ENCODE data around the gene SOWAHC. TPM values are rescaled to one million over a fixed set of nuclear protein-coding genes. Genes with fewer than 3 reads are reported as not detected.

SOWAHC gene
- total and polyA plus RNA-seq, 2 of the 13 experiments (the other 11 are each of a cell fraction or from before 2014, with no cell fraction given), result 21.2 to 22.5 TPM

DNA sequence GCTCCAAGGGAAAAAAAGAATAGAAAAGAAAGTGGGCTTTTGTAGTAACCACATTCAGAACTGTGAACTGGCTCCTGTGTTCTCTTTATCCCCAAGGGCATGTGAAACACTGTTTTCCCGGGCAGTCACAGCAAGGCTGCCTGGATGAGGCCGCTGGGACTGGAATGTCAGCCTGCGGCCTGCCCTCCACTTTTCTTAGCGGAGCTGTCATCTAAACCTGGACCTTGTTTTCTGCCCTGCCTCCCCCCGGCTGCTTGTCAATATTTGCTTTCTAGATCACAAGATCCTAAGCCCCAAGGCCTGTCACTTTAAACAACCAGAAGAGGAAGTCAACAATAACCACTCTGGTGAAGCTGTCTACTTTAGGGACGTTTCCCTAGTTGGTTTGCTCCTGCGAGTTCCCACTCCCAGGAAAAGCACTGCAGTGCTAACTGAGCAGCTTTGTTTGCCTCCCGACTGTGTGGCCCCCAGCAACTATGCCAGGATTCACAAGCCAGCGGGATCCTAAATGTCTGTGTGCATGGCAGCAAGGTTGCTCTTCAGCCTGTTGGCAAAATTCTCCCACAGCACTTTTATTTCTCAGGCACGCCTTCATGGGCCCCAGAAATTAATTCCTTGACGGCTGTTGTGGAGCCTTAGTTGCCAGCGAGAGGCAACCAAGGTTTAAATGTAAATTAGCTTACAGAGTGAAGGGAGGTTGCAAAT is 30.6 kb downstream of the SOWAHC start (continued):
- TF ChIP-seq, protein P1, sequence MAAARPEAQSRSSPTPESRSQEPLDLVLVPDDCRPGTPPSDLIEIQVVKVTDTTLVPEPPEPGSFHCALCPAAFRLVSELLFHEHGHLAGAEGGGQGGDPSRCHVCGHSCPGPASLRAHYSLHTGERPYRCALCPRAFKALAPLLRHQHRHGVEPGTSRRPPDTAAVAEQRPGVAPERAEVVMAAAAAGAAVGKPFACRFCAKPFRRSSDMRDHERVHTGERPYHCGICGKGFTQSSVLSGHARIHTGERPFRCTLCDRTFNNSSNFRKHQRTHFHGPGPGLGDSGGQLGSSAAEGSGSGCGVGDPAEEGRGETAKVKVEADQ (CRISPR knock-in tag; IDR thresholded peaks at IDR 0.05; ENCODE audit: borderline replicate concordance), result no peak; the same call in 1 of the 2 replicates
- no peak for TF ChIP-seq GABPA (IDR thresholded peaks at IDR 0.05; ENCODE audit: low read depth, low read length)
- peak; percentile 82 for TF ChIP-seq GABPA (CRISPR knock-in tag; IDR thresholded peaks at IDR 0.05; ENCODE audit: low read depth)
- TF ChIP-seq, protein P2, sequence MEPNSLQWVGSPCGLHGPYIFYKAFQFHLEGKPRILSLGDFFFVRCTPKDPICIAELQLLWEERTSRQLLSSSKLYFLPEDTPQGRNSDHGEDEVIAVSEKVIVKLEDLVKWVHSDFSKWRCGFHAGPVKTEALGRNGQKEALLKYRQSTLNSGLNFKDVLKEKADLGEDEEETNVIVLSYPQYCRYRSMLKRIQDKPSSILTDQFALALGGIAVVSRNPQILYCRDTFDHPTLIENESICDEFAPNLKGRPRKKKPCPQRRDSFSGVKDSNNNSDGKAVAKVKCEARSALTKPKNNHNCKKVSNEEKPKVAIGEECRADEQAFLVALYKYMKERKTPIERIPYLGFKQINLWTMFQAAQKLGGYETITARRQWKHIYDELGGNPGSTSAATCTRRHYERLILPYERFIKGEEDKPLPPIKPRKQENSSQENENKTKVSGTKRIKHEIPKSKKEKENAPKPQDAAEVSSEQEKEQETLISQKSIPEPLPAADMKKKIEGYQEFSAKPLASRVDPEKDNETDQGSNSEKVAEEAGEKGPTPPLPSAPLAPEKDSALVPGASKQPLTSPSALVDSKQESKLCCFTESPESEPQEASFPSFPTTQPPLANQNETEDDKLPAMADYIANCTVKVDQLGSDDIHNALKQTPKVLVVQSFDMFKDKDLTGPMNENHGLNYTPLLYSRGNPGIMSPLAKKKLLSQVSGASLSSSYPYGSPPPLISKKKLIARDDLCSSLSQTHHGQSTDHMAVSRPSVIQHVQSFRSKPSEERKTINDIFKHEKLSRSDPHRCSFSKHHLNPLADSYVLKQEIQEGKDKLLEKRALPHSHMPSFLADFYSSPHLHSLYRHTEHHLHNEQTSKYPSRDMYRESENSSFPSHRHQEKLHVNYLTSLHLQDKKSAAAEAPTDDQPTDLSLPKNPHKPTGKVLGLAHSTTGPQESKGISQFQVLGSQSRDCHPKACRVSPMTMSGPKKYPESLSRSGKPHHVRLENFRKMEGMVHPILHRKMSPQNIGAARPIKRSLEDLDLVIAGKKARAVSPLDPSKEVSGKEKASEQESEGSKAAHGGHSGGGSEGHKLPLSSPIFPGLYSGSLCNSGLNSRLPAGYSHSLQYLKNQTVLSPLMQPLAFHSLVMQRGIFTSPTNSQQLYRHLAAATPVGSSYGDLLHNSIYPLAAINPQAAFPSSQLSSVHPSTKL (CRISPR knock-in tag; IDR thresholded peaks at IDR 0.05), result peak; percentile 99
- TF ChIP-seq RXRA (CRISPR knock-in tag; IDR thresholded peaks at IDR 0.05), result peak; percentile 91
- TF ChIP-seq, protein P3, sequence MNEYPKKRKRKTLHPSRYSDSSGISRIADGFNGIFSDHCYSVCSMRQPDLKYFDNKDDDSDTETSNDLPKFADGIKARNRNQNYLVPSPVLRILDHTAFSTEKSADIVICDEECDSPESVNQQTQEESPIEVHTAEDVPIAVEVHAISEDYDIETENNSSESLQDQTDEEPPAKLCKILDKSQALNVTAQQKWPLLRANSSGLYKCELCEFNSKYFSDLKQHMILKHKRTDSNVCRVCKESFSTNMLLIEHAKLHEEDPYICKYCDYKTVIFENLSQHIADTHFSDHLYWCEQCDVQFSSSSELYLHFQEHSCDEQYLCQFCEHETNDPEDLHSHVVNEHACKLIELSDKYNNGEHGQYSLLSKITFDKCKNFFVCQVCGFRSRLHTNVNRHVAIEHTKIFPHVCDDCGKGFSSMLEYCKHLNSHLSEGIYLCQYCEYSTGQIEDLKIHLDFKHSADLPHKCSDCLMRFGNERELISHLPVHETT (CRISPR knock-in tag; conservative IDR thresholded peaks at IDR 0.05), result peak; percentile 58; the same call in 1 of the 2 replicates
- no peak; the same call in none of the 2 replicates for TF ChIP-seq ZNF879 (CRISPR knock-in tag; IDR thresholded peaks at IDR 0.05)
- TF ChIP-seq ZFAT (CRISPR knock-in tag; conservative IDR thresholded peaks at IDR 0.05), result 0 out of 2 replicates have a peak, but pooled peaks have one; percentile 32
- TF ChIP-seq, protein P4, sequence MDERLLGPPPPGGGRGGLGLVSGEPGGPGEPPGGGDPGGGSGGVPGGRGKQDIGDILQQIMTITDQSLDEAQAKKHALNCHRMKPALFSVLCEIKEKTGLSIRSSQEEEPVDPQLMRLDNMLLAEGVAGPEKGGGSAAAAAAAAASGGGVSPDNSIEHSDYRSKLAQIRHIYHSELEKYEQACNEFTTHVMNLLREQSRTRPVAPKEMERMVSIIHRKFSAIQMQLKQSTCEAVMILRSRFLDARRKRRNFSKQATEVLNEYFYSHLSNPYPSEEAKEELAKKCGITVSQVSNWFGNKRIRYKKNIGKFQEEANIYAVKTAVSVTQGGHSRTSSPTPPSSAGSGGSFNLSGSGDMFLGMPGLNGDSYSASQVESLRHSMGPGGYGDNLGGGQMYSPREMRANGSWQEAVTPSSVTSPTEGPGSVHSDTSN (CRISPR knock-in tag; IDR thresholded peaks at IDR 0.05), result peak; percentile 80
- TF ChIP-seq, protein P5, sequence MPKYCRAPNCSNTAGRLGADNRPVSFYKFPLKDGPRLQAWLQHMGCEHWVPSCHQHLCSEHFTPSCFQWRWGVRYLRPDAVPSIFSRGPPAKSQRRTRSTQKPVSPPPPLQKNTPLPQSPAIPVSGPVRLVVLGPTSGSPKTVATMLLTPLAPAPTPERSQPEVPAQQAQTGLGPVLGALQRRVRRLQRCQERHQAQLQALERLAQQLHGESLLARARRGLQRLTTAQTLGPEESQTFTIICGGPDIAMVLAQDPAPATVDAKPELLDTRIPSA (CRISPR knock-in tag; IDR thresholded peaks at IDR 0.05; ENCODE audit: borderline replicate concordance), result 0 out of 2 replicates have a peak, but pooled peaks have one; percentile 77
- 0 out of 2 replicates have a peak, but pooled peaks have one; percentile 26 for TF ChIP-seq ZNF567 (CRISPR knock-in tag; IDR thresholded peaks at IDR 0.05; ENCODE audit: borderline replicate concordance)
- TF ChIP-seq, protein P6, sequence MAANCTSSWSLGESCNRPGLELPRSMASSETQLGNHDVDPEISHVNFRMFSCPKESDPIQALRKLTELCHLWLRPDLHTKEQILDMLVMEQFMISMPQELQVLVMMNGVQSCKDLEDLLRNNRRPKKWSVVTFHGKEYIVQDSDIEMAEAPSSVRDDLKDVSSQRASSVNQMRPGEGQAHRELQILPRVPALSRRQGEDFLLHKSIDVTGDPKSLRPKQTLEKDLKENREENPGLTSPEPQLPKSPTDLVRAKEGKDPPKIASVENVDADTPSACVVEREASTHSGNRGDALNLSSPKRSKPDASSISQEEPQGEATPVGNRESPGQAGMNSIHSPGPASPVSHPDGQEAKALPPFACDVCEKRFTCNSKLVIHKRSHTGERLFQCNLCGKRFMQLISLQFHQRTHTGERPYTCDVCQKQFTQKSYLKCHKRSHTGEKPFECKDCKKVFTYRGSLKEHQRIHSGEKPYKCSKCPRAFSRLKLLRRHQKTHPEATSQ (CRISPR knock-in tag; IDR thresholded peaks at IDR 0.05; ENCODE audit: borderline replicate concordance), result peak; percentile 86
- TF ChIP-seq, protein P7, sequence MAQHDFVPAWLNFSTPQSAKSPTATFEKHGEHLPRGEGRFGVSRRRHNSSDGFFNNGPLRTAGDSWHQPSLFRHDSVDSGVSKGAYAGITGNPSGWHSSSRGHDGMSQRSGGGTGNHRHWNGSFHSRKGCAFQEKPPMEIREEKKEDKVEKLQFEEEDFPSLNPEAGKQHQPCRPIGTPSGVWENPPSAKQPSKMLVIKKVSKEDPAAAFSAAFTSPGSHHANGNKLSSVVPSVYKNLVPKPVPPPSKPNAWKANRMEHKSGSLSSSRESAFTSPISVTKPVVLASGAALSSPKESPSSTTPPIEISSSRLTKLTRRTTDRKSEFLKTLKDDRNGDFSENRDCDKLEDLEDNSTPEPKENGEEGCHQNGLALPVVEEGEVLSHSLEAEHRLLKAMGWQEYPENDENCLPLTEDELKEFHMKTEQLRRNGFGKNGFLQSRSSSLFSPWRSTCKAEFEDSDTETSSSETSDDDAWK (CRISPR knock-in tag; IDR thresholded peaks at IDR 0.05), result no peak
- no peak for TF ChIP-seq ZFP36 (IDR thresholded peaks at IDR 0.05; ENCODE audit: borderline replicate concordance, low read depth, low read length, partially characterized antibody)
- peak; percentile 76 for TF ChIP-seq YY1 (IDR thresholded peaks at IDR 0.05; ENCODE audit: insufficient read depth, insufficient replicate concordance, low read depth, low read length)
- peak; percentile 93 for TF ChIP-seq ZBTB3 (CRISPR knock-in tag; IDR thresholded peaks at IDR 0.05; ENCODE audit: borderline replicate concordance, low read depth)
